ENCODE results near the gene ARHGAP9. TPM values are rescaled to one million over a fixed set of nuclear protein-coding genes. Genes with fewer than 3 reads are reported as not detected.
"Not testable (repeated sequence)": the region's sequence is repeated elsewhere in the genome, so short reads cannot be mapped to it uniquely, and the experiment has no call there.

Gene ARHGAP9
- total RNA-seq, 1 experiment from 2014 or later = 2.6 TPM

GRCh38 chr12:57441846-57442427 lies 37.7 kb downstream of the ARHGAP9 start:
- H3K4me3 ChIP-seq (ENCODE audit: insufficient read depth, low read depth, low read length) = no peak overlapping the region
- H3K27me3 ChIP-seq (ENCODE audit: control insufficient read depth, insufficient read depth, low read length) = no peaks in the 10 kb centered on the region
- no peaks in the 10 kb centered on the region for H3K36me3 ChIP-seq (replicated peaks; ENCODE audit: control insufficient read depth, insufficient read depth, low read length)
- DNase-seq = no peak

GRCh38 chr12:57441393-57441792 lies 38.3 kb downstream of the ARHGAP9 start:
- not testable (repeated sequence) for DNase-seq

GRCh38 chr12:57439762-57440266 lies 39.9 kb downstream of the ARHGAP9 start:
- H3K27me3 ChIP-seq (ENCODE audit: control insufficient read depth, insufficient read depth, low read length) = no peaks in the 10 kb centered on the region
- no peaks in the 10 kb centered on the region for H3K36me3 ChIP-seq (replicated peaks; ENCODE audit: control insufficient read depth, insufficient read depth, low read length)
- no peak overlapping the region for H3K4me3 ChIP-seq (ENCODE audit: insufficient read depth, low read depth, low read length)
- no peak for DNase-seq

More at GRCh38 chr12:57441393-57441792, 38.3 kb downstream of the ARHGAP9 start:
- H3K27me3 ChIP-seq (ENCODE audit: control insufficient read depth, insufficient read depth, low read length); H3K4me3 ChIP-seq (ENCODE audit: insufficient read depth, low read depth, low read length); H3K36me3 ChIP-seq (replicated peaks; ENCODE audit: control insufficient read depth, insufficient read depth, low read length): not testable (repeated sequence)

GRCh38 chr12:57438400-57438799 lies 41.3 kb downstream of the ARHGAP9 start:
- DNase-seq = no peak
- no peak overlapping the region for H3K4me3 ChIP-seq (ENCODE audit: insufficient read depth, low read depth, low read length)
- no peaks in the 10 kb centered on the region for H3K27me3 ChIP-seq (ENCODE audit: control insufficient read depth, insufficient read depth, low read length)
- no peaks in the 10 kb centered on the region for H3K36me3 ChIP-seq (replicated peaks; ENCODE audit: control insufficient read depth, insufficient read depth, low read length)

- Histone ChIP-seq H3K27me3 (ENCODE audit: control insufficient read depth, insufficient read depth, low read length) (no peaks in the 10 kb centered on the region), H3K36me3 (replicated peaks; ENCODE audit: control insufficient read depth, insufficient read depth, low read length) (no peaks in the 10 kb centered on the region), H3K4me3 (ENCODE audit: insufficient read depth, low read depth, low read length) (no peak overlapping the region)
- DNase-seq = no peak
These were observed 44.4 kb downstream of the ARHGAP9 start for GRCh38 chr12:57435293-57435692.

GRCh38 chr12:57434517-57435223 lies 45.0 kb downstream of the ARHGAP9 start, which contains the start of gene INHBC:
Gene INHBC (plus strand): TSS chr12:57434784. CDS start chr12:57434887, 103 bp downstream.
- Histone ChIP-seq H3K4me3 (ENCODE audit: insufficient read depth, low read depth, low read length) (no peak within 1 kb of the TSS), H3K36me3 (replicated peaks; ENCODE audit: control insufficient read depth, insufficient read depth, low read length) (no peaks in the 10 kb centered on the region), H3K27me3 (ENCODE audit: control insufficient read depth, insufficient read depth, low read length) (no peaks in the 10 kb centered on the region)
- no peak for DNase-seq

GRCh38 chr12:57433370-57433769 lies 46.3 kb downstream of the ARHGAP9 start:
- Histone ChIP-seq H3K27me3 (ENCODE audit: control insufficient read depth, insufficient read depth, low read length) (no peaks in the 10 kb centered on the region), H3K36me3 (replicated peaks; ENCODE audit: control insufficient read depth, insufficient read depth, low read length) (no peaks in the 10 kb centered on the region)
- no peak for DNase-seq

GRCh38 chr12:57431654-57432188 lies 47.9 kb downstream of the ARHGAP9 start:
- H3K27me3 ChIP-seq (ENCODE audit: control insufficient read depth, insufficient read depth, low read length) = no peaks in the 10 kb centered on the region
- H3K4me3 ChIP-seq (ENCODE audit: insufficient read depth, low read depth, low read length) = no peak overlapping the region
- DNase-seq = no peak
- H3K36me3 ChIP-seq (replicated peaks; ENCODE audit: control insufficient read depth, insufficient read depth, low read length) = no peaks in the 10 kb centered on the region

More at GRCh38 chr12:57433370-57433769, 46.3 kb downstream of the ARHGAP9 start:
- H3K4me3 ChIP-seq (ENCODE audit: insufficient read depth, low read depth, low read length) = no peak overlapping the region

- H3K4me3 ChIP-seq (ENCODE audit: insufficient read depth, low read depth, low read length) = peak within 1 kb of the TSS; percentile 56
These were observed 48.6 kb downstream of the ARHGAP9 start, which contains the start of gene R3HDM2 for GRCh38 chr12:57430931-57431566. Gene R3HDM2 (minus strand): TSS chr12:57431043. CDS start chr12:57310428, 120,615 bp downstream.

GRCh38 chr12:57430112-57430930 lies 49.3 kb downstream of the ARHGAP9 start:
- DNase-seq = peak; percentile 97
- H3K36me3 ChIP-seq (replicated peaks; ENCODE audit: control insufficient read depth, insufficient read depth, low read length) = no peaks in the 10 kb centered on the region
- H3K4me3 ChIP-seq (ENCODE audit: insufficient read depth, low read depth, low read length) = peak overlapping the region; percentile 56
- no peaks in the 10 kb centered on the region for H3K27me3 ChIP-seq (ENCODE audit: control insufficient read depth, insufficient read depth, low read length)

More at GRCh38 chr12:57430931-57431566, 48.6 kb downstream of the ARHGAP9 start, which contains the start of gene R3HDM2:
- no peak for DNase-seq
- Histone ChIP-seq H3K27me3 (ENCODE audit: control insufficient read depth, insufficient read depth, low read length) (no peaks in the 10 kb centered on the region), H3K36me3 (replicated peaks; ENCODE audit: control insufficient read depth, insufficient read depth, low read length) (no peaks in the 10 kb centered on the region)

GRCh38 chr12:57429473-57430111 lies 50.1 kb downstream of the ARHGAP9 start:
- peak overlapping the region; percentile 56 for H3K4me3 ChIP-seq (ENCODE audit: insufficient read depth, low read depth, low read length)
- no peaks in the 10 kb centered on the region; the same call in 1 of the 2 replicates for H3K36me3 ChIP-seq (replicated peaks; ENCODE audit: control insufficient read depth, insufficient read depth, low read length)
- DNase-seq = no peak
- no peaks in the 10 kb centered on the region for H3K27me3 ChIP-seq (ENCODE audit: control insufficient read depth, insufficient read depth, low read length)

- Histone ChIP-seq H3K36me3 (replicated peaks; ENCODE audit: control insufficient read depth, insufficient read depth, low read length) (no peaks in the 10 kb centered on the region; the same call in 1 of the 2 replicates), H3K27me3 (ENCODE audit: control insufficient read depth, insufficient read depth, low read length) (no peaks in the 10 kb centered on the region), H3K4me3 (ENCODE audit: insufficient read depth, low read depth, low read length) (no peak overlapping the region)
- no peak for DNase-seq
These were observed 50.7 kb downstream of the ARHGAP9 start for GRCh38 chr12:57428965-57429364.

- H3K27me3 ChIP-seq (ENCODE audit: control insufficient read depth, insufficient read depth, low read length); H3K36me3 ChIP-seq (replicated peaks; ENCODE audit: control insufficient read depth, insufficient read depth, low read length); DNase-seq; H3K4me3 ChIP-seq (ENCODE audit: insufficient read depth, low read depth, low read length): not testable (repeated sequence)
These were observed 52.7 kb downstream of the ARHGAP9 start for GRCh38 chr12:57426948-57427347.
